Stimulated activated CD8-positive, alpha-beta memory T cell treated with anti-CD3 and anti-CD28 coated beads, Interleukin-12 subunit alpha, Interleukin-12 subunit beta, amount 100 ng/mL, for 1 hour (primary cell): ENCODE data around the gene PI4K2B.
A peak's percentile ranks its signal among the peaks of the same experiment; 100 is the strongest.
"Not testable (repeated sequence)": the region's sequence is repeated elsewhere in the genome, so short reads cannot be mapped to it uniquely, and the experiment has no call there.

Source experiments
- DNase-seq: peaks from one replicate; pipeline ENCODE4 v3.0.0-alpha.2; 2020; ENCODE audit warnings: low read depth

Gene PI4K2B

DNA sequence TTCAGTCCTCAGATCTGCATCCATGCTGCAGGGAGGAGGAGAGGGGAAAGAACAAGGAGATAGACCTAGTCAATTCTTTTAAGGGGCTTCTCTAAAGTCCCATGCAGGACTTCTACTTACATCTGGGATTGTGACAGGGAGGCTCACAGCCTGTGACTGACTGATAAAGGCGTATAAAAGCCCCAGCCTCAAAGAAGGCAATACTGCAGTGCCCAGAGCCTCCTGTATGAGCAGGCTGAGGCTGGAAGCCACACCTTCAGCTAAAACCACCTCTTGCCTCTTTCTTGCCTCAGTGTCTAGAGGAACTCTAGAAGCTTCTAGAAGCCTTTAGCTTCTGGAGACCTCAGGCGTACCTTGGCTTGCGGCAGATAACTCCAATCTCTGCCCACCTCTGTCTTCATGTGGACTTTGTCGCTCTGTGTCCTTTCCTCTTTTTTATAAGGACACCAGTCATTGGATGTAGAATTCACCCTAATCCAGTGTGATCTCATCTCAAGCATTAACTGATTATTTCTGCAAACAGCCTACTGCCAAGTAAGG lies 72.8 kb downstream of the PI4K2B start:
- DNase-seq, result no peak

DNA sequence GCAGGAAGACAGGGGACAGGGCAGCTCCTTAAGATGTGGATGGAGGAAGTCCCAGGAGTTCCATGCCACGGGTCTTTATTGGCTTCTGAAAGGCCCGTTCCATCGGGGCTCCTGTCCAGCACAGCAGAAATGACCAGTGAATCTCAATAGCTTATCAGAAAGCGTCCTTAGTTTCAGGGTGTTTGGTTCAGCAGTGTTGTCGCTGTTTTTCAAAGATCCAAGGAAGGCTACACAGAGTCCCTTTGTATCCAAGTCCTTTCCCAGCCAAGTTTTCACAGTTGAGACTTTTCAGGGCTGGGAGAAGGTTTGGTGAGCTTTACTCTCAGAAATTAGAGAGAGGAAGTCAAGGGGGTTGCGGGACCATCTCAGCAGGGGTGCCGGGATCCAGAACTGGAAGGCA lies 73.8 kb downstream of the PI4K2B start:
- no peak for DNase-seq

DNA sequence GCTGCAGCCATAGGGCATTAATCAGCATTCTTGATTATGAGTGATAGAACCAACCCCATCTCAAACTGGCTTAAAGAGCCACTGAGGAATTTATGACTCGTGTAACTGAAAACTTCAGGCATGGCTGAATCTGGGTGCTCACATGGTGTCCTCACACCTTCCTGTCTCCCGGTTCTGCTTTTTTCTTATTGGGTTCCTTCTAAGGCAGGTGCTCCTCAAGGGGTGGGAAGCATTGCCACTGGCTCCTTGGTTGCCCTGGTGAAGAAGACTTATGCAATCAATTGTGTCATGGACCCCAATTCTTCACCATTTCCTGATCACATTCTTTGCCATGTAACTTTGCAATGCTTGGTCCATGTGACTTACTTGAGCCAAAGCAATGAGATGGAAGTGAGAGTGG lies 74.5 kb downstream of the PI4K2B start:
- DNase-seq, result no peak

DNA sequence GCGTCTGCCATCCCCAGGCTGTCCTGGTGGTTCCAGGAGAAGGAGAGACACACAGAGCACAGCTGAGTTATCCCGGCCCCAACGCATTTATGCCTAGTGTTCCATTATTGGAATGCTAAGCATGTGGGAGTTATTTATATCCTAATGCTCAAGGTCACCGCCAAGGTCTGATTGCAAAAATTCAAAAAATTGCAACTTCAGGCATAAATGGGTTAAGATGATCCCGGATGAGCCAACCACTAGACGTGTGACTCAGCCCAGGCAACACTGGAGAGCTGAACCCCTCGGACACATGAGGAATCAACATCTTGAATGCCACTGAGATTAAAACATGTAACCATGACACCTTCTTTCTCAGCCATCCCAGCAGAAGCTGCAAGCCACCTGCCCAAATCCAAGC lies 74.9 kb downstream of the PI4K2B start:
- DNase-seq, result no peak

DNA sequence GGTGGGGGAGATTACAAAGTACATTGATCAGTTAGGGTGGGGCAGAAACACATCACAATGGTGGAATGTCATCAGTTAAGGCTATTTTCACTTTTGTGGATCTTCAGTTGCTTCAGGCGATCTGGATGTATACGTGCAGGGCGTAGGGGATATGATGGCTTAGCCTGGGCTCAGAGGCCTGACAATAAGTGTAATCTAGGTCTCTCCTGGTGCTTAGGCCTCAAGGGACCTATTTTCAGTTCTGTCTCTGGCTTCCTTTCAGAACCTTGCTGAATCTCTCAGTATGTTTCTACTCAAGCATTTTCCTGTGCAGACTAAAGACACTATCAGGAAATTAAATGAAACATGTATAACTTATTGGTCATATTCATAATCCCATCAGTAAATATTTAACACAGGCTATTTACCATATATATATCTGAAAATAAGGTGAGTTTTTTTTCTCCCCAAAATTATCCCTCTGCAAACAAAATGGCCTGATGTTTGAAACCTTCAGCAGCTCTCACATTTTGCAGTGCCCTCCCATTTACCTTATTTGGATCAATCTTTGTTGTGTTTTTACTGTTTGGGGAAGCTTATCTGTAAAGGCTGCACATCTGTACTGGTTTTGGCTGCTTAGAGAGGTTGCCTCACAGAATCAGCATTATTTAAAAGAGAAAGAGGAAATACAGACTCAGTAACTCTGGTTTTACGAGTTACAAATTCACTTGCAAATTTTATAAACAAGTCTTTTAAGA lies 76.4 kb downstream of the PI4K2B start:
- DNase-seq, result no peak

DNA sequence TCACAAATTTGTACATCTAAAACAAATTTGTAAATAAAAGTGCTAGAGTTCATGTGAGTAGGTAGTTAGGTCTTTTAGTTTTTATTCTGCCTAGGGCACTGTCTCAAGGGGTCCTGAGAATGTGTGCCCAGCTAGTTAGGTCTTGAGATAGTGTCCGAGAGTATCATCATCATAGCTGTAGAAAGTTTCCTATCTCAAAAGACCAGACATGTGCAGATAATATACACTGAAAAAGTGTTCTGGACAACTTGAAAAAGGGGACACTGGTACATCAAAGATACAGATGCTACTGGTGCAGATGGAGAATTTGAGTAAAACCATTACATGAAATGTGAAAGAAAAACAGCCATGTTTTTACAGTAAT lies 77.0 kb downstream of the PI4K2B start:
- DNase-seq, result no peak

DNA sequence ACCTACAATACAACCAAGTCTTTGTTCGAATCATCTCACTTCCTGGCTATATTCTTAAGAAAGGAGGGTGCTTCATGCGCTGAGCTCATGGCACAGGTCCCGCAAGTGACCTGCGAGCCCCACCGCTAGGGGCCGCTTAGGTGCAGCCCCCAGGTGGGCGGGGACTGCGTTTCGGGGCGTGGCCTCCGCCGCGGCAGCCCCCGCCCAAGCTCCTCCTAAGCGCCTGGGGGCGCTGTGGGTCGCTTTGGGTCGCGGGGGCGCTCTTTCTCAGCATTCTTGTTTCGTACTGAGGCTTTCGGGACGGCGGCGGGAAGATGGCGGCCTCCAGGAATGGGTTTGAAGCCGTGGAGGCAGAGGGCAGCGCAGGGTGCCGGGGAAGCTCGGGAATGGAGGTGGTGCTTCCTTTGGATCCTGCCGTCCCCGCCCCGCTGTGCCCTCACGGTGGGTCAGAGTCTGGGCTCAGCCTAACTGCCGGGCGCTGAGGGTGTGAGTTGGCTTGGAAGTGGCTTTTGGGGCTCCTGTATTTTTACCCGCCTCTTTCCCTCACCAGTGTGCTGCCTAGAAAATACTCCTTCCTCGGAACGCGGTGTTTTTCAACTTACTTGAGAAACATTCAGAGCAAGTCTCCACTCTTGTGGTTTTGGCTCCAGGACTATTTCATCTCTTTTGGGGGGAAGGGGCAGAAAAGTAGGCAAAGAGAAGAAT lies 78.8 kb downstream of the PI4K2B start, which contains the start of gene ZCCHC4:
ZCCHC4 (plus strand) TSS at position 279 of the 705 bp plus-strand sequence; CDS start at position 315, 36 bp downstream.
- peak; percentile 79 for DNase-seq

DNA sequence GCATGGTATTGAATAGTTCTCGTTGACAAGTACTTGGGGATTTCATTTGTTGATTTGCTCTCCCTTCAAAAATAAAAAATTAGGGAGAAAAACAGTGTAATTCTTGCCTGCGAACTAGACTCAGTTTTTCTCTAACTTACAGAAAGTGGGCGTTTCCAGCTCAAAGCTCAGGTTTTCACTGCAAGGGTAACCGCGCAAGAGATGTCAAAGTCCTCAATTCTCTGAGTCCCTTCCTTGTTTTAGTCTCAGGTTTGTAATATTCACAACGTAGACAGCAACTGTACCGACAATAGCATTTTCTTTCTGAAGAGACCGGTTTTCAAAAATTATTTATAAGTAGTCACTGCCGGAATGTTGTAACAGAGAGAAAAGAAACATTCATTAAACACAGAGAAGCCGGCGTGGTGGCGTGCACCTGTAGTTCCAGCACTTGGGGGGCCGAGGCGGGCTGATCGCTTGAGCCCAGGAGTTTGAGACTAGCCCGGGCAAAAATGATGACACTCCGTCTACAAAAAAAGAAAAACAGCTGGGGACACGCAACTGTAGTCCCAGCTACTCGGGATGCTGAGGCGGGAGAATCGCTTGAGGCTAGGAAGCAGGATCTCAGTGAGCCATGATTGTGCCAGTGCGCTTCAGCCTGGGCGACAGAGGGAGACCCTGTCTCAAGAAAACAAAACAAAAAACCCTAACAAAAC lies 79.5 kb downstream of the PI4K2B start:
- no peak for DNase-seq

DNA sequence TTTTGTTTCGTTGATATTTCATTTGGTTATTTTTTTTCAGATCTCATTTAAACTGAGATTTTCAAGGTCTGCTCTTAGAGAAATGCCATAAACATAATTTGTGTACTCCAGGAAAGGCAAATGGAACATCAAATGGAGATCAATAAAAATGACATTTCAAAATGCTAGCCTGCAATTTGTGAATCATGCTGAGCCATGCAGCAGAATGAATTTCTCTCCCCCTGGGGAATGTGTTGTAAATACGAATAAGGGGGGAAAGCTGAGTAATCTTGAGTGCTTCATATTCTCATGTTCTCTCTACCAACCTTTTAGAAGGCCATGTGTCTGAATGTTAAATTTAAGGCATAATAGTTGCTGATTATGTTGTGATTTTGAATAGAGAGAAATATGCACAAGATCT lies 86.5 kb downstream of the PI4K2B start:
- DNase-seq, result no peak

DNA sequence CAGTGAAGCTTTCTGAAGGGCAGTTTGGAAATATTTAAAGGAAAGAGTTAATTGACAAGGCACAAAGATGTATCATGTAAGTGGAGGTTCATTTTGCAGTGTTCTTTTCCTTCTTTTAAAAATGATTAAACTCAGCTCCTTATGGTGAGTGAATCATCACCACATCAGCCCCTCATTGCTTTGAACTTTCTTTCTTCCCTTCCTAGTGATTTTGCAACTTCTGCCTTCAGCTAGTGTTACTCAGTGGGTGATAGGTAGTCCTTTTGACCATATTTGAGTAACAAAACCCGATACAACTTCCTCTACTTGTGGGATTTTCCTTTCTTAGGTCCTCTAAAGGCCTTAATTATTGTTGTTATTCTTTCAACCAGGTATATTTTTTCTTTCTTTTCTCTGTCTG lies 86.9 kb downstream of the PI4K2B start:
- no peak for DNase-seq

DNA sequence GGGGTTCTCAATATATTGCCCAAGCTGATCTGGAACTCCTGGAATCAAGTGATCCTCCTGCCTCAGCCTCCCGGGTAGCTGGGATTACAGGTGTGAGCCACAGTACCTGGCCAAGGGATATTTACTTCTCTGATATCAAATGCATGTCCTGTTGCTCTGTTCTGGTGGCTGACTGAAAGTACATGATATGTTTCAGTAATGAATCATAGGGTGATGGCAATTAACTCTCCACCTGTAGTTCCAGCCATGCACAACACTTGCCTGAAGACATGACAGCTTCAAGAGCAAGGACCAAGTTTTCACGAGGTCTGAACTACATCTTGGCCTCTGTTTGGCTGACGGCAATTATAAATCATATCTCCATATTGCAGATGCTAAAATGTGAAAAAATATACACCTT lies 87.9 kb downstream of the PI4K2B start:
- DNase-seq, result no peak

DNA sequence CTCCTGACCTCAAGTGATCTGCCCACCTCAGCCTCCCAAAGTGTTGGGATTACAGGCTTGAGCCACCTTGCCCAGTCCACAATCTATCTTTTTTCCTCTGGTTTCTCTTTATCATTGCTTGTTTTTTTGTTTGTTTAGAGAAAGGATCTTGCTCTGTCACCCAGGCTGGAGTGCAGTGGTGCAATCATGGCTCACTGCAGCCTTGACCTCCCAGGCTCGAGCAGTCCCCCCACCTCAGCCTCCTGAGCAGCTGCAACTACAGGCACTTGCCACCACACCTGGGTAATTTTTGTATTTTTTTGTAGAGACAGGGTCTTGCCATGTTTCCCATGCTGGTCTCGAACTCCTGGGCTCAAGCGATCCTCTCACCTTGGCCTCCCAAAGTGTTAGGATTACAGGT lies 94.6 kb downstream of the PI4K2B start:
- DNase-seq, result not testable (repeated sequence)
